Caco-2 (cell line): ENCODE results near the gene NTN4. TPM values are rescaled to one million over a fixed set of nuclear protein-coding genes. Genes with fewer than 3 reads are reported as not detected.
"Not testable (repeated sequence)": the region's sequence is repeated elsewhere in the genome, so short reads cannot be mapped to it uniquely, and the experiment has no call there.

Source experiments
- BruUV-seq: library from RNA; stranded (reverse); fragments of 400-500 nt; replicated peaks from 2 replicates; lab custom pipeline; 2021; lab: Mats Ljungman, UMichigan
- CTCF ChIA-PET: fragments of 300-600 bp; sonication (Branson Sonifier 250); formaldehyde crosslinking; loops from one replicate; lab custom pipeline; 2022; ENCODE audit warnings: antibody characterized with exemption; lab: Charles Lee
- POLR2A ChIA-PET: fragments of 300-600 bp; sonication (Branson Sonifier 250); formaldehyde crosslinking; loops from one replicate; lab custom pipeline; 2022; ENCODE audit warnings: antibody characterized with exemption; lab: Charles Lee
- DNase-seq, 2 experiments: peaks; one replicate each; pipeline versions ENCODE4 v3.0.0 to v3.0.0-alpha.2; 2020 to 2022
- H3K27me3 ChIP-seq: replicated peaks from 2 replicates; pipeline ENCODE4 v1.6.0; 2011; ENCODE audit warnings: low read length; ENCODE audit not compliant: control insufficient read depth, insufficient read depth
- H3K36me3 ChIP-seq: 2 replicates; pipeline ENCODE4 v1.5.1; 2011; ENCODE audit warnings: low read length; ENCODE audit not compliant: control insufficient read depth, insufficient read depth
- H3K4me1 ChIP-seq: fragments of 250-450 bp; sonication (Bioruptor Pico); 2 replicates; pipeline ENCODE4 v1.5.1; 2020; ENCODE audit warnings: mild to moderate bottlenecking
- H3K4me3 ChIP-seq: 2 replicates; pipeline ENCODE4 v1.5.1; 2011; ENCODE audit warnings: low read depth, mild to moderate bottlenecking, control low read depth, low read length
- H3K9me3 ChIP-seq: fragments of 250-450 bp; sonication (Bioruptor Pico); 2 replicates; pipeline ENCODE4 v1.5.1; 2020; ENCODE audit warnings: mild to moderate bottlenecking, moderate library complexity
- H3K27ac Mint-ChIP-seq: one replicate; pipeline ENCODE4 v1.8.0; 2022; ENCODE audit warnings: mixed read lengths; ENCODE audit not compliant: unreplicated experiment
- H3K27me3 Mint-ChIP-seq: one replicate; pipeline ENCODE4 v1.8.0; 2022; ENCODE audit warnings: mixed read lengths; ENCODE audit not compliant: insufficient read depth, unreplicated experiment
- H3K36me3 Mint-ChIP-seq: one replicate; pipeline ENCODE4 v1.8.0; 2022; ENCODE audit warnings: mild to moderate bottlenecking, mixed read lengths; ENCODE audit not compliant: insufficient read depth, unreplicated experiment
- H3K4me1 Mint-ChIP-seq: one replicate; pipeline ENCODE4 v1.8.0; 2022; ENCODE audit warnings: low read depth, mixed read lengths; ENCODE audit not compliant: unreplicated experiment
- H3K4me3 Mint-ChIP-seq: one replicate; pipeline ENCODE4 v1.8.0; 2022; ENCODE audit warnings: mild to moderate bottlenecking, moderate library complexity, mixed read lengths; ENCODE audit not compliant: unreplicated experiment
- H3K9me3 Mint-ChIP-seq: one replicate; pipeline ENCODE4 v1.8.0; 2022; ENCODE audit warnings: mixed read lengths; ENCODE audit not compliant: unreplicated experiment
- intact Hi-C: fragments of 100-400 bp; cut with micrococcal nuclease; formaldehyde crosslinking; loops from one replicate; pipeline ENCODE4 v1.10.0; 2022; ENCODE audit not compliant: unreplicated experiment
- total RNA-seq: library from RNA; stranded (reverse); gene quantifications from 2 replicates; pipeline ENCODE4 v1.2.3, GENCODE V29; 2022
- TF ChIP-seq, protein P1 (sequence below), 2 experiments: fragments of 200-600 bp in 1 of 2; IDR thresholded peaks; 1 replicate in 1 of 2; 2 replicates in 1 of 2; pipeline versions ENCODE4 v1.5.1 to v1.8.0; 2011 to 2022; ENCODE audit warnings: antibody characterized with exemption in 1 of 2, control low read depth in 1 of 2, inconsistent platforms in 1 of 2, low read depth in 1 of 2, low read length in 1 of 2, mild to moderate bottlenecking in 1 of 2, moderate library complexity in 1 of 2; ENCODE audit not compliant: insufficient read depth in 1 of 2, severe bottlenecking in 1 of 2, unreplicated experiment in 1 of 2

The NTN4 gene
- total RNA-seq, 1 experiment from 2014 or later: 54.1 TPM

- CTCF ChIA-PET: no interaction called here
Measured at GRCh38 chr12:95663525-95663924, 127.0 kb downstream of the NTN4 start.

DNA sequence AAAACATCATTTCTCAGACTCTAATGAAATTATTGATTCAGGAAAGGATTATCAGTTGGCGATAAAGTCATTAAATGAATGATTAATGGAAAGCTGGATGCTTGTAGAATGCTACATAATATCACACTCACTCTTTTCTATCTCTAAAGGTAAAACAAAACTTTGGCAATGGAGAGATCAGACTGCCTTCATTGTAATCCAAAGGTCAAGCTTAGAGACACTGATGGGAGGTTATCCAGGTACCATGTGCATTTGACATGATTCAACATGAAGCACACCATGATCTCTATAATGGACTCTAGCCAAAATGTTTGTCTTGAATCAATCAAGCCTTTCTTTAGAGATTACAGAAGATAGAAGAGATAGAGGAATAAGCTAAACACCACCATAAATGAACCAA, 129.2 kb downstream of the NTN4 start:
- BruUV-seq: no TSS peak
- peaks cover 7% of the 10 kb centered on the region for H3K4me1 Mint-ChIP-seq
- POLR2A ChIA-PET: no interaction called here
- H3K27ac Mint-ChIP-seq: no peak overlapping the region
- H3K4me3 Mint-ChIP-seq: no peak overlapping the region
- no peak for DNase-seq
- H3K27me3 Mint-ChIP-seq: no peaks in the 10 kb centered on the region
- Histone ChIP-seq H3K4me3 (no peak overlapping the region), H3K9me3 (no peaks in the 10 kb centered on the region), H3K27me3 (no peaks in the 10 kb centered on the region), H3K4me1 (0 out of 2 replicates have a peak, but pooled peaks cover 8% of the 10 kb centered on the region), H3K36me3 (no peaks in the 10 kb centered on the region)
- peaks cover 32% of the 10 kb centered on the region for H3K36me3 Mint-ChIP-seq
- H3K9me3 Mint-ChIP-seq: no peaks in the 10 kb centered on the region
- TF ChIP-seq, protein P1, sequence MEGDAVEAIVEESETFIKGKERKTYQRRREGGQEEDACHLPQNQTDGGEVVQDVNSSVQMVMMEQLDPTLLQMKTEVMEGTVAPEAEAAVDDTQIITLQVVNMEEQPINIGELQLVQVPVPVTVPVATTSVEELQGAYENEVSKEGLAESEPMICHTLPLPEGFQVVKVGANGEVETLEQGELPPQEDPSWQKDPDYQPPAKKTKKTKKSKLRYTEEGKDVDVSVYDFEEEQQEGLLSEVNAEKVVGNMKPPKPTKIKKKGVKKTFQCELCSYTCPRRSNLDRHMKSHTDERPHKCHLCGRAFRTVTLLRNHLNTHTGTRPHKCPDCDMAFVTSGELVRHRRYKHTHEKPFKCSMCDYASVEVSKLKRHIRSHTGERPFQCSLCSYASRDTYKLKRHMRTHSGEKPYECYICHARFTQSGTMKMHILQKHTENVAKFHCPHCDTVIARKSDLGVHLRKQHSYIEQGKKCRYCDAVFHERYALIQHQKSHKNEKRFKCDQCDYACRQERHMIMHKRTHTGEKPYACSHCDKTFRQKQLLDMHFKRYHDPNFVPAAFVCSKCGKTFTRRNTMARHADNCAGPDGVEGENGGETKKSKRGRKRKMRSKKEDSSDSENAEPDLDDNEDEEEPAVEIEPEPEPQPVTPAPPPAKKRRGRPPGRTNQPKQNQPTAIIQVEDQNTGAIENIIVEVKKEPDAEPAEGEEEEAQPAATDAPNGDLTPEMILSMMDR (IDR thresholded peaks at IDR 0.05; ENCODE audit: insufficient read depth in 1 of 2, low read depth in 1 of 2, low read length in 1 of 2, severe bottlenecking in 1 of 2, unreplicated experiment in 1 of 2): no peak
- CTCF ChIA-PET: no interaction called here
- intact Hi-C loops: no loop called here

More at GRCh38 chr12:95663525-95663924, 127.0 kb downstream of the NTN4 start:
- Histone ChIP-seq H3K36me3 (no peaks in the 10 kb centered on the region), H3K9me3 (no peaks in the 10 kb centered on the region), H3K4me3 (no peak overlapping the region), H3K4me1 (peaks cover 11% of the 10 kb centered on the region), H3K27me3 (no peaks in the 10 kb centered on the region)
- DNase-seq: no peak
- intact Hi-C loops: no loop called here
- POLR2A ChIA-PET: no interaction called here
- H3K4me3 Mint-ChIP-seq: no peak overlapping the region
- no peaks in the 10 kb centered on the region for H3K9me3 Mint-ChIP-seq
- peaks cover 51% of the 10 kb centered on the region for H3K36me3 Mint-ChIP-seq
- no TSS peak for BruUV-seq
- no peaks in the 10 kb centered on the region for H3K27me3 Mint-ChIP-seq
- H3K27ac Mint-ChIP-seq: no peak overlapping the region
- peaks cover 2% of the 10 kb centered on the region for H3K4me1 Mint-ChIP-seq
- TF ChIP-seq, protein P1 (IDR thresholded peaks at IDR 0.05; ENCODE audit: insufficient read depth in 1 of 2, low read depth in 1 of 2, low read length in 1 of 2, severe bottlenecking in 1 of 2, unreplicated experiment in 1 of 2): no peak

- H3K36me3 ChIP-seq: no peaks in the 10 kb centered on the region
- peaks cover 8% of the 10 kb centered on the region; the same call in 1 of the 2 replicates for H3K4me1 ChIP-seq
- no peaks in the 10 kb centered on the region for H3K27me3 Mint-ChIP-seq
- H3K4me3 ChIP-seq: no peak overlapping the region
- CTCF ChIA-PET: no interaction called here
- no peak for DNase-seq
- BruUV-seq: no TSS peak
- H3K9me3 Mint-ChIP-seq: peaks cover 9% of the 10 kb centered on the region
- H3K4me1 Mint-ChIP-seq: peaks cover 19% of the 10 kb centered on the region
- peaks cover 33% of the 10 kb centered on the region for H3K36me3 Mint-ChIP-seq
- no peaks in the 10 kb centered on the region for H3K27me3 ChIP-seq
- POLR2A ChIA-PET: no interaction called here
- intact Hi-C loops: no loop called here
- H3K9me3 ChIP-seq: no peaks in the 10 kb centered on the region
- H3K4me3 Mint-ChIP-seq: no peak overlapping the region
- peak overlapping the region; percentile 23 for H3K27ac Mint-ChIP-seq
- TF ChIP-seq, protein P1 (IDR thresholded peaks at IDR 0.05; ENCODE audit: insufficient read depth in 1 of 2, low read depth in 1 of 2, low read length in 1 of 2, severe bottlenecking in 1 of 2, unreplicated experiment in 1 of 2): no peak
Measured at GRCh38 chr12:95658386-95658785, 132.2 kb downstream of the NTN4 start.

DNA sequence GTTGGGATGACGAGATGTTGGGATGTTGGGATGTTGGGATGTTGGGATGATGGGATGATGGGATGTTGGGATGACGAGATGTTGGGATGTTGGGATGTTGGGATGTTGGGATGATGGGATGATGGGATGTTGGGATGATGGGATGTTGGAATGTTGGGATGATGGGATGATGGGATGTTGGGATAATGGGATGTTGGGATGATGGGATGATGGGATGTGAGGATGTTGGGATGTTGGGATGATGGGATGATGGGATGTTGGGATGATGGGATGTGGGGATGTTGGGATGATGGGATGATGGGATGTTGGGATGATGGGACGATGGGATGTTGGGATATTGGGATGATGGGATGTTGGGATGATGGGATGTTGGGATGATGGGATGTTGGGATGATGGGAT, 135.9 kb downstream of the NTN4 start:
- H3K27me3 ChIP-seq, H3K27me3 Mint-ChIP-seq, CTCF ChIA-PET, H3K9me3 ChIP-seq, H3K9me3 Mint-ChIP-seq, BruUV-seq, POLR2A ChIA-PET, H3K36me3 ChIP-seq, H3K4me3 ChIP-seq, DNase-seq, H3K4me1 ChIP-seq: not testable (repeated sequence)
- intact Hi-C loops: loop anchor here (2.0 to 5.0 kb wide), 2 partner anchors 32 to 83 kb away; no protein-coding TSS in a partner anchor
- peak overlapping the region; percentile 23 for H3K27ac Mint-ChIP-seq
- H3K4me1 Mint-ChIP-seq: peaks cover 33% of the 10 kb centered on the region
- peak overlapping the region; percentile 10 for H3K4me3 Mint-ChIP-seq
- H3K36me3 Mint-ChIP-seq: peaks cover 24% of the 10 kb centered on the region
